Mammary epithelial cell (primary cell): ENCODE results near the gene IPCEF1.

Source experiments
- CTCF ChIP-seq, 2 donors: IDR thresholded peaks in 1 of 2; conservative IDR thresholded peaks in 1 of 2; 2 replicates each; pipeline ENCODE4 v1.5.1; 2011 to 2012; ENCODE audit warnings: inconsistent platforms in 2 of 2, low read length in 2 of 2, mild to moderate bottlenecking in 2 of 2, control low read depth in 1 of 2, low read depth in 1 of 2; ENCODE audit not compliant: insufficient read depth in 1 of 2; ENCODE audit errors: extremely low read depth in 1 of 2
- EZH2 ChIP-seq: IDR thresholded peaks from 2 replicates; pipeline ENCODE4 v1.6.1; 2012; ENCODE audit warnings: low read length, inconsistent platforms, borderline replicate concordance

DNA sequence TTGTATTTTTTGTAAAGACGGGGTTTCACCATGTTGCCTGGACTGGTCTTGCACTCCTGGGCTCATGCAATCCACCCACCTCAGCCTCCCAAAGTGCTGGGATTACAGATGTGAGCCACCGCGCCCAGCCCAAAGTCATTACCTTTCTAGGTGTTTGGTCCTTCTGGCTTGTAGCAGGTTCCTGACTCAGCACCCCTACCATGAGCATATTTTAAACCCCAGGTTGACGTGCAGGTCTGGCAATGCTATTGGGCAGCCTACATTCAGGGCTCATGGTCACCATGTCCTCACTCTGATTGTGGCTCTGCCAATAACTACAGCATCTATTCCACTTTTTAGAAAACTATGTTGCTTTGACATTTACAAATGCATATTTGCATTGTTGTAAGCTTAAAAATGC, 59.4 kb downstream of the IPCEF1 start:
- TF ChIP-seq CTCF (conservative IDR thresholded peaks at IDR 0.05 in 1 of 2, IDR thresholded peaks at IDR 0.05 in 1 of 2; ENCODE audit: extremely low read depth in 1 of 2, insufficient read depth in 1 of 2, low read depth in 1 of 2, low read length in 2 of 2) (no peak), EZH2 (no peak)
